Pancreas (tissue), 10 donors: Measurements from ENCODE around the gene RPL32. TPM values are rescaled to one million over a fixed set of nuclear protein-coding genes. Genes with fewer than 3 reads are reported as not detected.
A peak's percentile ranks its signal among the peaks of the same experiment; 100 is the strongest.
"Not testable (repeated sequence)": the region's sequence is repeated elsewhere in the genome, so short reads cannot be mapped to it uniquely, and the experiment has no call there.

Experiments
- ATAC-seq, 4 donors: fragments of 200-7000 bp; cut with Tn5 transposase; one replicate each; pipeline versions ENCODE4 v1.8.0 to v1.9.1; 2020; ENCODE audit warnings: mild to moderate bottlenecking in 4 of 4, moderate library complexity in 4 of 4
- DNase-seq, 6 donors: peaks; one replicate each; pipeline ENCODE4 v3.0.0-alpha.2; 2020
- FAIRE-seq: peaks from 2 replicates; lab custom pipeline; 2012; peaks lifted over from hg19 to GRCh38; lab: Jason Lieb, UNC
- H3K27ac ChIP-seq, 4 donors: fragments of 200-600 bp; sonication (generic); 1 replicate in 3 of 4; 2 replicates in 1 of 4; pipeline versions ENCODE4 v1.5.0 to v1.8.0; 2020
- H3K27me3 ChIP-seq, 4 donors: fragments of 200-600 bp; one replicate each; pipeline ENCODE4 v1.8.0; 2021
- H3K36me3 ChIP-seq, 3 donors: fragments of 200-600 bp; sonication (generic) in 1 of 3; one replicate each; pipeline versions ENCODE4 v1.5.0 to v1.8.0; 2020 to 2021
- H3K4me1 ChIP-seq, 3 donors: fragments of 200-600 bp; one replicate each; pipeline ENCODE4 v1.8.0; 2021
- H3K4me3 ChIP-seq, 4 donors: fragments of 200-600 bp; sonication (generic) in 2 of 4; one replicate each; pipeline versions ENCODE4 v1.5.0 to v1.8.0; 2020 to 2021
- H3K9me3 ChIP-seq, 4 donors: fragments of 200-600 bp; one replicate each; pipeline ENCODE4 v1.8.0; 2021
- CTCF ChIP-seq, 4 donors: fragments of 200-600 bp; sonication (generic) in 3 of 4; IDR thresholded peaks; one replicate each; pipeline versions ENCODE4 v1.5.0 to v1.8.0; 2021; ENCODE audit warnings: antibody characterized with exemption in 4 of 4
- WGBS, 2 donors: extraction: QIAGEN DNeasy Blood & Tissue Kit; methylation state at CpG; one replicate each; pipeline ENCODE4 v1.1.7; 2013; 5-methylcytosine and 5-hydroxymethylcytosine counted together
- intact Hi-C, 3 donors: fragments of 100-400 bp; cut with DNase I; formaldehyde crosslinking; loops; one replicate each; pipeline versions ENCODE4 v1.11.1 to v1.14.2; 2022
- polyA plus RNA-seq, 2 donors: library from polyadenylated mRNA; stranded (reverse); fragments of 200-250 nt; gene quantifications; one replicate each; pipeline ENCODE4 v1.2.3, GENCODE V29; 2013
- total RNA-seq, 6 donors: library from RNA; stranded (reverse); fragmentation: NEBNext Ultra II Directional in 4 of 6; extraction: Animal tissue kit (Norgen Biotek cat#: 25700) in 4 of 6; gene quantifications; one replicate each; pipeline versions ENCODE4 v1.2.1 to v1.2.4, GENCODE V29; 2021 to 2023
- donor health status: healthy with polysubstance abuse.
- donor health status: DM: no; HTN: no; CAD: no; lungs with moderate emphysema.
- donor health status: DM: no; HTN: no; CAD: no.
- donor health status: control.
- donor health status: control.
- donor health status: Bipolar disorder and iron deficiency.
- donor health status: DM: yes; HTN: yes; CAD: no.
- donor health status: DM: no; HTN: no; CAD: no.
- donor health status: DM: no; HTN: no; CAD: no.
- donor health status: DM: yes; HTN: yes; CAD: no.

Gene RPL32
- total and polyA plus RNA-seq, 8 donors = 931 to 1,793 (median 1,293) TPM

DNA sequence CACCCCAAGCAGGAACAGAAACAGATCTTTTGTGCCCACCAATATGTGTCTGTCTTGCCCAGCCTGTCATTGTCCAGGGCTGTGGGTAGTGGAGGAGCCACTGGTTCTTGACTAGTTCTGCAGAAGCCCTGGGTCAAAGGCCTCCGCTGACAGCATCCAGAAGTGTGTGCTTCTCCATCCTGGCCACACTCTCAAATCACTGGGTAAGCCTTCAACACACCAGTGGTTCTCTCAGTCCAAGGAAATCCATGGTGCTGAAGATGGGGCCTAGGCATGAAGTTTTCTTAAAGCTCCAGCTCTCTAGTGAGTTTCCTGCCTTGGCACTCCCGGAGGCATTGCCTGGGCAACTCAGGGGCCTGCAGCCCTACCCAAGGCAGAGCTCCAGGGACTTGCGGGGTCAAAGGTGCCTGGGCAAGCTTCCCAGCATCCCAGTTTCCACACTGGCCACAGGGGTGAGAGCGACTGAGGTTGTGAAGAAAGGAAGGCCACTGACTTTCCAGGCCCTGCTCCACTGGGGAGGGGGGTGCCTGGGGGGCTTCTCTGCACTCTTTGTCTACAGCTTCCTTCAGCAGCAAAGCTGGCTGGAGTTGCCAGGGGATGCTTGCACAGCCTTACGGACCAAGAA lies 37.9 kb upstream of the RPL32 start:
- H3K27me3 ChIP-seq = no peaks in the 10 kb centered on the region
- H3K27ac ChIP-seq = no peak overlapping the region
- ATAC-seq (no peak), DNase-seq (no peak), FAIRE-seq (no peak)
- H3K4me1 ChIP-seq = peaks cover 0 to 7% (median 0%) of the 10 kb centered on the region in 3 donors
- intact Hi-C loops = loop anchor here in 1 of 3 donors (10.0 kb wide), 1 partner anchor 105 kb away; no protein-coding TSS in a partner anchor
- no peak for TF ChIP-seq CTCF (IDR thresholded peaks at IDR 0.05)
- whole genome bisulfite sequencing, 2 donors = 87 to 89% methylated on average over 5 of the region's 5 CpGs
- H3K4me3 ChIP-seq = no peak overlapping the region
- no peaks in the 10 kb centered on the region for H3K36me3 ChIP-seq
- no peaks in the 10 kb centered on the region for H3K9me3 ChIP-seq

GRCh38 chr3:12878758-12879157 lies 37.4 kb upstream of the RPL32 start:
- H3K27ac ChIP-seq, DNase-seq, H3K4me3 ChIP-seq, ATAC-seq, H3K9me3 ChIP-seq, H3K36me3 ChIP-seq, H3K4me1 ChIP-seq, H3K27me3 ChIP-seq, FAIRE-seq: not testable (repeated sequence)
- 24 to 33% methylated on average over 2 of the region's 2 CpGs for WGBS, 2 donors
- intact Hi-C loops = loop anchor here in 1 of 3 donors (10.0 kb wide), 1 partner anchor 106 kb away; no protein-coding TSS in a partner anchor

GRCh38 chr3:12878141-12878574 lies 36.8 kb upstream of the RPL32 start:
- H3K4me1 ChIP-seq = peaks cover 0 to 7% (median 0%) of the 10 kb centered on the region in 3 donors
- no peak for ATAC-seq
- DNase-seq = no peak
- no peak for TF ChIP-seq CTCF (IDR thresholded peaks at IDR 0.05)
- no peak overlapping the region for H3K4me3 ChIP-seq
- no peaks in the 10 kb centered on the region for H3K27me3 ChIP-seq
- 52 to 53% methylated on average over 2 of the region's 2 CpGs for WGBS, 2 donors
- no peaks in the 10 kb centered on the region for H3K36me3 ChIP-seq
- no peaks in the 10 kb centered on the region for H3K9me3 ChIP-seq
- intact Hi-C loops = loop anchor here in 1 of 3 donors (10.0 kb wide), 1 partner anchor 107 kb away; no protein-coding TSS in a partner anchor
- H3K27ac ChIP-seq = no peak overlapping the region
- no peak for FAIRE-seq

DNA sequence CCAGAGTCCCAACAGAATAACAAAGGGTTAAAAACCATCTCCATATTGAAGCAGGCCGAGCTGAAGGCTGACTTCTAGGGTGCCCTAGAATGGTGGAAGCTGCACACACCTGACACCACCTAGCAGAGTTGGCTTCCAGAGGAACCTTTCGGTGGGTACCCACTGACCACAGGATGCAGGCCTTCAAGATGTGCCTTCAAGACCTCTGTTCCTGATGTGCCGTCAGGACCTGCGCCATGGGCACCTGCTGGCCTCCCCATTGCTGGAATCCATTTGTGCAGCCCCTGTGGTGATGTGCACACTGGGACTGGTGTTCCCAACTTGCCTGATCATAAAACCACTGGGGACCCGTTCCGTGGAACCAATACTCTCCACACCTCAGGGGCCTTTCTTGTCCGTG lies 35.7 kb upstream of the RPL32 start:
- Histone ChIP-seq H3K4me3 (no peak overlapping the region), H3K27me3 (no peaks in the 10 kb centered on the region), H3K36me3 (no peaks in the 10 kb centered on the region), H3K4me1 (peaks cover 0 to 7% (median 0%) of the 10 kb centered on the region in 3 donors), H3K27ac (no peak overlapping the region), H3K9me3 (no peaks in the 10 kb centered on the region)
- intact Hi-C loops = loop anchor here in 1 of 3 donors (10.0 kb wide), 1 partner anchor 108 kb away; no protein-coding TSS in a partner anchor
- DNase-seq (no peak), FAIRE-seq (no peak), ATAC-seq (no peak)
- WGBS, 2 donors = 90 to 92% methylated on average over 7 of the region's 7 CpGs
- no peak for TF ChIP-seq CTCF (IDR thresholded peaks at IDR 0.05)

DNA sequence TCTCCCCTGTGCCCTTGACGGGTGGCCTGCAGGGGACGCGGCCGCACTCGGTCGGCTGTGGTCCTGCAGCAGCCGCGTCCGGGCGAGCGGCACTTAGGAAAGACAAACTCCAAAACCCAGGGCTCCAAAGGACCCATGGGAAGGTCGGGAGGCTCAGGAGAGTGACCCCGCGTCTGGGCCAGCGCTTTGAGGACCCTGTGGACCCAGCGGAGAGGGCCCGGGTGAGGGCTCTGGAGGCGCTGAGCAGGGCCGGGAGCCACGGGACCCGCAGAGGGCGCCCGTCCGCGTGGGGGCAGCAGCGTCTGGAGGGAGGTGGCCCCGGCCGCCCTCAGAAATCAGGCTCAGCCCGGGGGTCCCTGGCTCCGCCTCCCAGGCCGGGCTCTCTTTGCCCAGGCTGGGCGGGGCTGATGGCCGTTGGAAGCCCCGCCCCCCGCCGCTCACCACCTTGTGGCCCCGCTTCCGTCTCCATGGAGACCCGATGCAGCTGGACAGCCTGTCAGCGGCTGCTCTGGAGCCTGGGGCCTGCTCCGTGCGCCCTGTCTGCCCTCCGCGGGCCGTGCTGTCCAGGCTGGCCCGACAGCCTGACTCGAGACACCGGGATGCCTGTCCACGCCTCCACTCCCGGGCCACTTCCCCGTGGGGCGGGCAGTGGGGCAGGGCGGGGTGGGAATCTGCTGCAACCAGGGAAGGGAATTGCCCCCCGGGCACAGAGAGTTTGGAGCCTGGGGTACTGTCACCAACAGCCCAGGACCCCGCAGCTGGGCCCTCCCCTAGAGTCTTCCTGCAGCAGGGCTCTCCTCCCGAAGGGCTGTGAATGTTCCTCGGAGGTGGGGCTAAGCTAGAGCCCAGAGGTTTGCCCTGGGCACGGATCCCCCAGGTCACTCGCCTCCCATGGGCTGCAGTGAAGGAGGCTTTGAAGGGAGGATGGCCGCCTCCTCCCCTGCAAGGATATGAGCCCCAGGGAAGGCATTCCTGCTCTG lies 34.8 kb upstream of the RPL32 start:
- FAIRE-seq (no peak), DNase-seq (peak in 5 of 6 donors; percentile 38 to 75 (median 55)), ATAC-seq (peak; percentile 78 to 95 (median 90))
- Histone ChIP-seq H3K4me1 (peaks cover 0 to 7% (median 0%) of the 10 kb centered on the region in 3 donors), H3K27ac (no peak overlapping the region), H3K4me3 (peak overlapping the region in 2 of 4 donors; percentile 5 to 38), H3K27me3 (no peaks in the 10 kb centered on the region), H3K9me3 (no peaks in the 10 kb centered on the region), H3K36me3 (no peaks in the 10 kb centered on the region)
- intact Hi-C loops = loop anchor here in 1 of 3 donors (10.0 kb wide), 1 partner anchor 109 kb away; no protein-coding TSS in a partner anchor
- WGBS, 2 donors = 25 to 26% methylated on average over 55 to 60 of the region's 60 CpGs
- TF ChIP-seq CTCF (IDR thresholded peaks at IDR 0.05) = no peak
